IMR-90 (cell line): ENCODE data around the gene NEURL1B. TPM values are rescaled to one million over a fixed set of nuclear protein-coding genes. Genes with fewer than 3 reads are reported as not detected.

Experiments
- ATAC-seq: fragments of 200-7000 bp; cut with Tn5 transposase; 2 replicates; pipeline ENCODE4 v1.9.1; 2020; ENCODE audit warnings: low read depth, mild to moderate bottlenecking, moderate library complexity
- BruUV-seq: library from RNA; stranded (reverse); fragments of 400-500 nt; replicated peaks from 2 replicates; lab custom pipeline; 2021; lab: Mats Ljungman, UMichigan
- CTCF ChIA-PET: fragments of 300-600 bp; formaldehyde crosslinking; extraction: SDS; loops from one replicate; lab custom pipeline; 2021; ENCODE audit warnings: antibody characterized with exemption; lab: Yijun Ruan, JAX
- POLR2A ChIA-PET: fragments of 300-600 bp; sonication (Branson Sonifier 250); formaldehyde crosslinking; loops from one replicate; lab custom pipeline; 2022; ENCODE audit warnings: antibody characterized with exemption; ENCODE audit not compliant: unreplicated experiment; lab: Charles Lee
- DNase-seq: peaks from one replicate; pipeline ENCODE4 v3.0.0; 2013
- H2AFZ ChIP-seq: replicated peaks from 2 replicates; pipeline ENCODE3; 2013; ENCODE audit warnings: low read length, mild to moderate bottlenecking; ENCODE audit not compliant: poor library complexity
- H2AK5ac ChIP-seq: 2 replicates; pipeline ENCODE4 v1.6.1; 2013; ENCODE audit warnings: low read depth, low read length, inconsistent platforms
- H2AK9ac ChIP-seq: replicated peaks from 2 replicates; pipeline ENCODE3; 2013; ENCODE audit warnings: mild to moderate bottlenecking, low read depth, low read length, moderate library complexity; ENCODE audit not compliant: poor library complexity
- H2BK120ac ChIP-seq: 2 replicates; pipeline ENCODE4 v1.6.1; 2013; ENCODE audit warnings: low read depth, low read length, inconsistent platforms
- H2BK15ac ChIP-seq: 3 replicates; pipeline ENCODE4 v1.6.1; 2013; ENCODE audit warnings: low read depth, low read length, inconsistent platforms
- H2BK20ac ChIP-seq: 2 replicates; pipeline ENCODE4 v1.6.1; 2013; ENCODE audit warnings: low read depth, mild to moderate bottlenecking, inconsistent platforms, low read length, moderate library complexity
- H2BK5ac ChIP-seq: 2 replicates; pipeline ENCODE4 v1.6.1; 2013; ENCODE audit warnings: mild to moderate bottlenecking, low read depth, low read length, inconsistent platforms; ENCODE audit not compliant: poor library complexity, severe bottlenecking
- H3K14ac ChIP-seq: replicated peaks from 2 replicates; pipeline ENCODE4 v1.6.1; 2013; ENCODE audit warnings: low read depth, low read length, inconsistent platforms
- H3K18ac ChIP-seq: 2 replicates; pipeline ENCODE4 v1.6.1; 2013; ENCODE audit warnings: low read depth, low read length, control low read depth
- H3K23ac ChIP-seq: 2 replicates; pipeline ENCODE4 v1.6.1; 2013; ENCODE audit warnings: low read depth, low read length, inconsistent platforms
- H3K27ac ChIP-seq: 2 replicates; pipeline ENCODE4 v1.5.1; 2013; ENCODE audit warnings: mild to moderate bottlenecking, control low read depth, low read length; ENCODE audit not compliant: insufficient read depth
- H3K27me3 ChIP-seq: 2 replicates; pipeline ENCODE4 v1.6.1; 2013; ENCODE audit warnings: low read length; ENCODE audit not compliant: control insufficient read depth, insufficient read depth
- H3K36me3 ChIP-seq: 2 replicates; pipeline ENCODE4 v1.6.1; 2013; ENCODE audit warnings: low read length, mixed read lengths; ENCODE audit not compliant: control insufficient read depth, insufficient read depth
- H3K4ac ChIP-seq: 2 replicates; pipeline ENCODE4 v1.6.1; 2013; ENCODE audit warnings: low read depth, low read length, inconsistent platforms
- H3K4me1 ChIP-seq: 2 replicates; pipeline ENCODE4 v1.6.1; 2013; ENCODE audit warnings: low read length, mixed read lengths; ENCODE audit not compliant: control insufficient read depth, insufficient read depth
- H3K4me2 ChIP-seq: 2 replicates; pipeline ENCODE4 v1.6.1; 2013; ENCODE audit warnings: low read depth, mild to moderate bottlenecking, control low read depth, low read length, moderate library complexity
- H3K4me3 ChIP-seq: 2 replicates; pipeline ENCODE4 v1.5.1; 2013; ENCODE audit warnings: low read depth, mild to moderate bottlenecking, control low read depth, low read length, moderate library complexity; ENCODE audit not compliant: insufficient read depth
- H3K56ac ChIP-seq: 2 replicates; pipeline ENCODE4 v1.6.1; 2013; ENCODE audit warnings: low read length, inconsistent platforms; ENCODE audit not compliant: insufficient read depth; ENCODE audit errors: extremely low read depth
- H3K79me1 ChIP-seq, 2 experiments: 2 replicates each; pipeline ENCODE4 v1.6.1; 2013; ENCODE audit warnings: low read length in 2 of 2, inconsistent platforms in 1 of 2, low read depth in 1 of 2
- H3K9ac ChIP-seq: 2 replicates; pipeline ENCODE4 v1.6.1; 2013; ENCODE audit warnings: low read depth, low read length, control low read depth
- H3K9me1 ChIP-seq: 2 replicates; pipeline ENCODE4 v1.6.1; 2013; ENCODE audit warnings: low read length, inconsistent platforms; ENCODE audit not compliant: insufficient read depth
- H3K9me3 ChIP-seq: 2 replicates; pipeline ENCODE4 v1.6.1; 2013; ENCODE audit warnings: low read length; ENCODE audit not compliant: control insufficient read depth, insufficient read depth
- H4K20me1 ChIP-seq: 2 replicates; pipeline ENCODE4 v1.6.1; 2013; ENCODE audit warnings: low read length, inconsistent platforms; ENCODE audit not compliant: insufficient read depth
- H4K5ac ChIP-seq: 2 replicates; pipeline ENCODE4 v1.6.1; 2013; ENCODE audit warnings: mild to moderate bottlenecking, low read depth, low read length, control low read depth
- H4K8ac ChIP-seq, 2 experiments: 2 replicates each; pipeline ENCODE4 v1.6.1; 2013; ENCODE audit warnings: low read depth in 2 of 2, low read length in 2 of 2, control low read depth in 1 of 2, inconsistent platforms in 1 of 2
- H4K91ac ChIP-seq: 2 replicates; pipeline ENCODE4 v1.6.1; 2013; ENCODE audit warnings: low read depth, low read length, inconsistent platforms; ENCODE audit not compliant: insufficient read depth
- BHLHE40 ChIP-seq: fragments of 150-350 bp; IDR thresholded peaks from 2 replicates; pipeline ENCODE4 v1.6.1; 2016; ENCODE audit warnings: mild to moderate bottlenecking, low read depth, low read length
- CEBPB ChIP-seq: IDR thresholded peaks from 2 replicates; pipeline ENCODE4 v1.6.1; 2012; ENCODE audit warnings: low read depth, low read length, improper control_type of control experiment
- CHD1 ChIP-seq: IDR thresholded peaks from 2 replicates; pipeline ENCODE4 v1.6.1; 2012; ENCODE audit warnings: low read depth, low read length, improper control_type of control experiment
- FOS ChIP-seq: fragments of 150-350 bp; IDR thresholded peaks from 2 replicates; pipeline ENCODE4 v1.6.1; 2016; ENCODE audit warnings: low read depth, low read length
- MAFK ChIP-seq: IDR thresholded peaks from 2 replicates; pipeline ENCODE4 v1.6.1; 2012; ENCODE audit warnings: low read depth, low read length, improper control_type of control experiment
- MAZ ChIP-seq: IDR thresholded peaks from 2 replicates; pipeline ENCODE4 v1.6.1; 2012; ENCODE audit warnings: low read depth, mild to moderate bottlenecking, low read length, improper control_type of control experiment, moderate library complexity, borderline replicate concordance
- MXI1 ChIP-seq: IDR thresholded peaks from 2 replicates; pipeline ENCODE4 v1.6.1; 2012; ENCODE audit warnings: low read depth, mild to moderate bottlenecking, low read length, moderate library complexity, borderline replicate concordance
- NFE2L2 ChIP-seq: fragments of 150-350 bp; IDR thresholded peaks from 2 replicates; pipeline ENCODE4 v1.6.1; 2016; ENCODE audit warnings: low read depth, mild to moderate bottlenecking, low read length
- POLR2A ChIP-seq: IDR thresholded peaks from 2 replicates; pipeline ENCODE4 v1.6.1; 2012; ENCODE audit warnings: mild to moderate bottlenecking, low read depth, low read length
- RAD21 ChIP-seq: IDR thresholded peaks from 2 replicates; pipeline ENCODE4 v1.6.1; 2012; ENCODE audit warnings: low read length, improper control_type of control experiment
- RCOR1 ChIP-seq: IDR thresholded peaks from 2 replicates; pipeline ENCODE4 v1.6.1; 2012; ENCODE audit warnings: mild to moderate bottlenecking, low read length, improper control_type of control experiment; ENCODE audit not compliant: insufficient replicate concordance
- RFX5 ChIP-seq: IDR thresholded peaks from 2 replicates; pipeline ENCODE4 v1.8.0; 2012; ENCODE audit warnings: low read depth, mild to moderate bottlenecking, low read length, moderate library complexity
- SMC3 ChIP-seq: fragments of 150-350 bp; IDR thresholded peaks from 2 replicates; pipeline ENCODE4 v1.6.1; 2016; ENCODE audit warnings: low read depth, mild to moderate bottlenecking, antibody characterized with exemption, low read length, moderate library complexity
- WGBS, 2 experiments: methylation state at CpG; one replicate each; pipeline versions ENCODE4 v1.1.5 to v1.1.7; 2013; ENCODE audit warnings: missing lambda C conversion rate in 2 of 2; ENCODE audit not compliant: insufficient read length in 1 of 2; ENCODE audit errors: extremely low coverage in 2 of 2; 5-methylcytosine and 5-hydroxymethylcytosine counted together
- dilution Hi-C: fragments of 300-500 bp; cut with HindIII; formaldehyde crosslinking; loops from one replicate; pipeline ENCODE4 v1.14.3; 2018; ENCODE audit warnings: low sequenced_read_pairs; ENCODE audit not compliant: unreplicated experiment
- in situ Hi-C: fragments of 300-500 bp; cut with MboI; formaldehyde crosslinking; loops from 3 replicates; pipeline ENCODE4 v1.14.3; 2019; ENCODE audit warnings: low sequenced_read_pairs, inconsistent platforms, mixed read lengths
- intact Hi-C: fragments of 100-400 bp; cut with micrococcal nuclease; formaldehyde crosslinking; loops from 2 replicates; pipeline ENCODE4 v1.10.0; 2022
- polyA plus RNA-seq, 3 experiments: library from polyadenylated mRNA; depleted of rRNA; stranded (reverse); fragments of >200 nt; gene quantifications; 2 replicates each; pipeline ENCODE4 v1.2.3, GENCODE V29; 2012; ENCODE audit warnings: low replicate concordance in 1 of 3
- total RNA-seq: library from RNA; depleted of rRNA; stranded (reverse); fragments of >200 nt; gene quantifications from 2 replicates; pipeline ENCODE4 v1.2.3, GENCODE V29; 2012
- TF ChIP-seq, protein P1 (sequence below): conservative IDR thresholded peaks from 2 replicates; pipeline ENCODE4 v1.5.1; 2012; ENCODE audit warnings: mild to moderate bottlenecking, low read depth, low read length, improper control_type of control experiment
- TF ChIP-seq, protein P2 (sequence below): fragments of 150-350 bp; IDR thresholded peaks from 2 replicates; pipeline ENCODE4 v1.6.1; 2016; ENCODE audit warnings: low read depth, mild to moderate bottlenecking, low read length, moderate library complexity, borderline replicate concordance
- TF ChIP-seq, protein P3 (sequence below): fragments of 150-350 bp; IDR thresholded peaks from 2 replicates; pipeline ENCODE4 v1.6.1; 2017; ENCODE audit warnings: mild to moderate bottlenecking, antibody characterized with exemption, low read length, low read depth

NEURL1B gene
- total and polyA plus RNA-seq, 2 of the 4 experiments (the other 2 are of a cell fraction) = 1.8 to 2.8 TPM

DNA sequence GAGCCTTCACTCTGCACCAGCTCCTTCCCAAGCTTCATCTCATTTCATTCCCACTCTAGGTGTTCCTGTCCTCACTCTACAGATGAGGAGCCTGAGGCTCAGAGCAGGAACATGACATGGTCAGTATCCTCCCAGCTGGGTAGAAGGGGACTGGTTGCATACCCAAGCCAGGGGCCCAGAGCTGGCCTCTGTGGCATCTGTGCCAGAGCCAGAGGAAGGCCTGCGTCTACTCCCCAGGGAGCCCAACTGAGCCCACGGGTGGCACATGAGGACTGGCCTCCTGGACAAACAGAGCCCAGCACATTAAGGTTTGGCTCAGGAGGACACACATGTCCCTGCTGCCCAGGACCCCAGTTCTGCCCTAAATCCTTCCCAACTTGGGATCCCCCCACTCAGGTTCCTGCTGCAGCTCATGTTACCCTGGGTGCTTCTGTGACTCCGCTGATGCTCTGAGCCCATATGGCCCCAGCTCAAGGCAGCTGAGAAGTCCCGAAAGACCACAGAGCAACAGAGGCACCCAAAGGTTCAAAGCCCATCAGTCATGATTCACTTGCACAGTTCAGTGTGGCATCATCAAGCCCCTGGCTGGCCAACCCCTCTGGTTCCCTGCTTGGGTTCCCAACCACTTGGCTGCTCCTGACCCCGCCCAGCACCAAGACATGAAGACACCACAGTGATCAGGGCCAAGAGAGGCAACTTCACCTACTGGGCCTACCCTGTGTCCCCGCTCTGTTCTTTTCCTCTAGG lies 8.5 kb upstream of the NEURL1B start:
- Histone ChIP-seq H3K9ac (no peak overlapping the region), H3K9me1 (no peaks in the 10 kb centered on the region), H3K4ac (no peak overlapping the region), H2BK5ac (no peak overlapping the region), H2BK120ac (no peak overlapping the region), H2BK15ac (no peak overlapping the region), H3K27ac (no peak overlapping the region), H3K9me3 (no peaks in the 10 kb centered on the region), H4K91ac (no peak overlapping the region), H3K4me1 (no peaks in the 10 kb centered on the region), H3K36me3 (no peaks in the 10 kb centered on the region), H3K27me3 (peaks cover 43% of the 10 kb centered on the region), H3K14ac (no peak overlapping the region), H3K18ac (no peak overlapping the region), H4K20me1 (no peaks in the 10 kb centered on the region), H2AK5ac (no peak overlapping the region), H4K5ac (no peak overlapping the region), H3K79me1 (no peaks in the 10 kb centered on the region), H3K23ac (no peak overlapping the region), H3K4me3 (no peak overlapping the region), H3K4me2 (no peak overlapping the region), H4K8ac (no peak overlapping the region), H3K56ac (no peak overlapping the region), H2BK20ac (no peak overlapping the region), H2AK9ac (no peak overlapping the region), H2AFZ (no peak overlapping the region)
- no TSS peak for BruUV-seq
- ATAC-seq (no peak), DNase-seq (no peak)
- POLR2A ChIA-PET = no interaction called here
- dilution Hi-C loops = no loop called here
- CTCF ChIA-PET = no interaction called here
- intact Hi-C loops = no loop called here
- 92% methylated on average over 4 of the region's 6 CpGs; no CpG with 5 or more reads in 1 of the 2 experiments for WGBS, 2 experiments
- no peak for TF ChIP-seq RAD21
- no peak for TF ChIP-seq CEBPB
- TF ChIP-seq, protein P1, sequence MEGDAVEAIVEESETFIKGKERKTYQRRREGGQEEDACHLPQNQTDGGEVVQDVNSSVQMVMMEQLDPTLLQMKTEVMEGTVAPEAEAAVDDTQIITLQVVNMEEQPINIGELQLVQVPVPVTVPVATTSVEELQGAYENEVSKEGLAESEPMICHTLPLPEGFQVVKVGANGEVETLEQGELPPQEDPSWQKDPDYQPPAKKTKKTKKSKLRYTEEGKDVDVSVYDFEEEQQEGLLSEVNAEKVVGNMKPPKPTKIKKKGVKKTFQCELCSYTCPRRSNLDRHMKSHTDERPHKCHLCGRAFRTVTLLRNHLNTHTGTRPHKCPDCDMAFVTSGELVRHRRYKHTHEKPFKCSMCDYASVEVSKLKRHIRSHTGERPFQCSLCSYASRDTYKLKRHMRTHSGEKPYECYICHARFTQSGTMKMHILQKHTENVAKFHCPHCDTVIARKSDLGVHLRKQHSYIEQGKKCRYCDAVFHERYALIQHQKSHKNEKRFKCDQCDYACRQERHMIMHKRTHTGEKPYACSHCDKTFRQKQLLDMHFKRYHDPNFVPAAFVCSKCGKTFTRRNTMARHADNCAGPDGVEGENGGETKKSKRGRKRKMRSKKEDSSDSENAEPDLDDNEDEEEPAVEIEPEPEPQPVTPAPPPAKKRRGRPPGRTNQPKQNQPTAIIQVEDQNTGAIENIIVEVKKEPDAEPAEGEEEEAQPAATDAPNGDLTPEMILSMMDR = no peak
- no peak for TF ChIP-seq MXI1
- no peak for TF ChIP-seq FOS
- TF ChIP-seq MAFK = no peak
- TF ChIP-seq BHLHE40 = no peak
- TF ChIP-seq MAZ = no peak
- TF ChIP-seq SMC3 = no peak
- no peak for TF ChIP-seq CHD1
- TF ChIP-seq, protein P2, sequence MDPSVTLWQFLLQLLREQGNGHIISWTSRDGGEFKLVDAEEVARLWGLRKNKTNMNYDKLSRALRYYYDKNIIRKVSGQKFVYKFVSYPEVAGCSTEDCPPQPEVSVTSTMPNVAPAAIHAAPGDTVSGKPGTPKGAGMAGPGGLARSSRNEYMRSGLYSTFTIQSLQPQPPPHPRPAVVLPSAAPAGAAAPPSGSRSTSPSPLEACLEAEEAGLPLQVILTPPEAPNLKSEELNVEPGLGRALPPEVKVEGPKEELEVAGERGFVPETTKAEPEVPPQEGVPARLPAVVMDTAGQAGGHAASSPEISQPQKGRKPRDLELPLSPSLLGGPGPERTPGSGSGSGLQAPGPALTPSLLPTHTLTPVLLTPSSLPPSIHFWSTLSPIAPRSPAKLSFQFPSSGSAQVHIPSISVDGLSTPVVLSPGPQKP = no peak
- no peak for TF ChIP-seq RCOR1
- TF ChIP-seq NFE2L2 = no peak
- no peak for TF ChIP-seq POLR2A
- TF ChIP-seq, protein P3, sequence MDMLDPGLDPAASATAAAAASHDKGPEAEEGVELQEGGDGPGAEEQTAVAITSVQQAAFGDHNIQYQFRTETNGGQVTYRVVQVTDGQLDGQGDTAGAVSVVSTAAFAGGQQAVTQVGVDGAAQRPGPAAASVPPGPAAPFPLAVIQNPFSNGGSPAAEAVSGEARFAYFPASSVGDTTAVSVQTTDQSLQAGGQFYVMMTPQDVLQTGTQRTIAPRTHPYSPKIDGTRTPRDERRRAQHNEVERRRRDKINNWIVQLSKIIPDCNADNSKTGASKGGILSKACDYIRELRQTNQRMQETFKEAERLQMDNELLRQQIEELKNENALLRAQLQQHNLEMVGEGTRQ = no peak
- TF ChIP-seq RFX5 = no peak
- in situ Hi-C loops = no loop called here
